ENCODE measurements around the gene REEP3. TPM values are rescaled to one million over a fixed set of nuclear protein-coding genes. Genes with fewer than 3 reads are reported as not detected.
"Not testable (repeated sequence)": the region's sequence is repeated elsewhere in the genome, so short reads cannot be mapped to it uniquely, and the experiment has no call there.

Gene REEP3
- total RNA-seq, result 10 to 100 TPM; 57.0 to 67.2 TPM
- long read RNA-seq, donor 1, full-length matches to known transcripts, result 6 of 16 reads
- long read RNA-seq, donor 1, partial matches to known transcripts, result 2 of 16 reads
- long read RNA-seq, donor 1, other reads (novel, unspliced or antisense), result 8 of 16 reads
- long read RNA-seq, donor 2, full-length matches to known transcripts, result 3 of 13 reads
- long read RNA-seq, donor 2, partial matches to known transcripts, result 0 of 13 reads
- long read RNA-seq, donor 2, other reads (novel, unspliced or antisense), result 10 of 13 reads

- DNase-seq (ENCODE audit: low spot score), result peak; percentile 91
- intact Hi-C loops (cut with DNase I), result loop anchor here in 1 of 2 donors (10.0 kb wide), 2 partner anchors 56 to 64 kb away; partner anchors contain the start of gene JMJD1C
These were observed at the start of gene REEP3 for GRCh38 chr10:63520500-63521415. TSS of gene REEP3 (plus strand) at chr10:63521401. CDS start at chr10:63521546, 145 bp downstream.

GRCh38 chr10:63474488-63474887 is 46.7 kb upstream of the REEP3 start:
- no peak for DNase-seq (ENCODE audit: low spot score)
- intact Hi-C loops (cut with DNase I), result no loop called here

- intact Hi-C loops (cut with DNase I), result no loop called here
- no peak for DNase-seq (ENCODE audit: low spot score)
These were observed 43.3 kb upstream of the REEP3 start for GRCh38 chr10:63477927-63478326.

GRCh38 chr10:63478564-63478963 is 42.6 kb upstream of the REEP3 start:
- intact Hi-C loops (cut with DNase I), result no loop called here
- DNase-seq (ENCODE audit: low spot score), result no peak

GRCh38 chr10:63480237-63480636 is 41.0 kb upstream of the REEP3 start:
- no peak for DNase-seq (ENCODE audit: low spot score)
- intact Hi-C loops (cut with DNase I), result no loop called here

- intact Hi-C loops (cut with DNase I), result no loop called here
- no peak for DNase-seq (ENCODE audit: low spot score)
These were observed 39.3 kb upstream of the REEP3 start for GRCh38 chr10:63481815-63482421.

GRCh38 chr10:63483983-63484382 is 37.2 kb upstream of the REEP3 start:
- no peak for DNase-seq (ENCODE audit: low spot score)
- intact Hi-C loops (cut with DNase I), result loop anchor here in 1 of 2 donors (1.0 kb wide), 1 partner anchor 46 kb away; no protein-coding TSS in a partner anchor

- intact Hi-C loops (cut with DNase I), result no loop called here
- DNase-seq (ENCODE audit: low spot score), result no peak
These were observed 33.2 kb upstream of the REEP3 start for GRCh38 chr10:63487990-63488389.

GRCh38 chr10:63489838-63490237 is 31.4 kb upstream of the REEP3 start:
- no peak for DNase-seq (ENCODE audit: low spot score)
- intact Hi-C loops (cut with DNase I), result no loop called here

- no peak for DNase-seq (ENCODE audit: low spot score)
- intact Hi-C loops (cut with DNase I), result no loop called here
These were observed 29.4 kb upstream of the REEP3 start for GRCh38 chr10:63491588-63492316.

- DNase-seq (ENCODE audit: low spot score); intact Hi-C loops (cut with DNase I): not testable (repeated sequence)
These were observed 28.9 kb upstream of the REEP3 start for GRCh38 chr10:63492317-63492690.

- no peak for DNase-seq (ENCODE audit: low spot score)
- intact Hi-C loops (cut with DNase I), result no loop called here
These were observed 28.2 kb upstream of the REEP3 start for GRCh38 chr10:63493004-63493403.

- intact Hi-C loops (cut with DNase I), result no loop called here
These were observed 26.2 kb upstream of the REEP3 start for GRCh38 chr10:63494951-63495350.

GRCh38 chr10:63496561-63496960 is 24.6 kb upstream of the REEP3 start:
- intact Hi-C loops (cut with DNase I), result no loop called here
- no peak for DNase-seq (ENCODE audit: low spot score)

More at GRCh38 chr10:63494951-63495350, 26.2 kb upstream of the REEP3 start:
- DNase-seq (ENCODE audit: low spot score), result no peak

GRCh38 chr10:63497321-63497720 is 23.9 kb upstream of the REEP3 start:
- DNase-seq (ENCODE audit: low spot score), result no peak
- intact Hi-C loops (cut with DNase I), result no loop called here

- no peak for DNase-seq (ENCODE audit: low spot score)
- intact Hi-C loops (cut with DNase I), result no loop called here
These were observed 22.5 kb upstream of the REEP3 start for GRCh38 chr10:63498665-63499064.

- DNase-seq (ENCODE audit: low spot score); intact Hi-C loops (cut with DNase I): not testable (repeated sequence)
These were observed 20.6 kb upstream of the REEP3 start for GRCh38 chr10:63500551-63500950.

- DNase-seq (ENCODE audit: low spot score), result no peak
- intact Hi-C loops (cut with DNase I), result no loop called here
These were observed 19.2 kb upstream of the REEP3 start for GRCh38 chr10:63501954-63502353.

GRCh38 chr10:63502832-63503231 is 18.4 kb upstream of the REEP3 start:
- intact Hi-C loops (cut with DNase I), result no loop called here
- no peak for DNase-seq (ENCODE audit: low spot score)

Data from posterior vena cava (tissue), 2 donors.